Measurements from ENCODE around the gene CASKIN1. TPM values are rescaled to one million over a fixed set of nuclear protein-coding genes. Genes with fewer than 3 reads are reported as not detected.
"Not testable (repeated sequence)": the region's sequence is repeated elsewhere in the genome, so short reads cannot be mapped to it uniquely, and the experiment has no call there.

The CASKIN1 gene
- total RNA-seq, 4 donors from 2014 or later, result 0.13 to 1.2 (median 0.40) TPM

- H3K4me1 ChIP-seq; H3K9me3 ChIP-seq; H3K27me3 ChIP-seq; H3K36me3 ChIP-seq; intact Hi-C loops (cut with DNase I): not testable (repeated sequence)
- peak; percentile 99 for DNase-seq
- Histone ChIP-seq H3K27ac (peak within 1 kb of the TSS in 1 of 3 donors; percentile 41), H3K4me3 (replicated peaks in 1 of 3) (peak within 1 kb of the TSS in 2 of 3 donors; percentile 44 to 45)
- WGBS, 2 donors, result 0% methylated on average over 10 to 20 of the region's 81 CpGs
- peak in 1 of 2 donors; percentile 69 for TF ChIP-seq POLR2A (IDR thresholded peaks at IDR 0.05)
Observed at GRCh38 chr16:2135770-2136490, 60.5 kb downstream of the CASKIN1 start, which contains the start of gene PKD1. TSS of gene PKD1 (minus strand) at chr16:2135898. CDS start at chr16:2135689, 209 bp downstream.

GRCh38 chr16:2135071-2135470 lies 61.3 kb downstream of the CASKIN1 start:
- Histone ChIP-seq H3K4me3 (replicated peaks in 1 of 3) (peak overlapping the region in 2 of 3 donors; percentile 44 to 45), H3K27ac (peak overlapping the region in 1 of 3 donors; percentile 41)
- intact Hi-C loops (cut with DNase I); H3K4me1 ChIP-seq; DNase-seq; H3K27me3 ChIP-seq; H3K9me3 ChIP-seq; H3K36me3 ChIP-seq: not testable (repeated sequence)
- WGBS, 2 donors, result 0% methylated on average over 6 to 8 of the region's 42 CpGs

- H3K27ac ChIP-seq; H3K4me1 ChIP-seq; H3K9me3 ChIP-seq; H3K4me3 ChIP-seq (replicated peaks in 1 of 3); intact Hi-C loops (cut with DNase I); DNase-seq; H3K27me3 ChIP-seq; H3K36me3 ChIP-seq: not testable (repeated sequence)
- 100% methylated on average over 2 of the region's 12 CpGs; no CpG with 5 or more reads in 1 of the 2 donors for WGBS, 2 donors
Observed at GRCh38 chr16:2133797-2134196, 62.6 kb downstream of the CASKIN1 start.

GRCh38 chr16:2129890-2130447 lies 66.4 kb downstream of the CASKIN1 start:
- intact Hi-C loops (cut with DNase I); DNase-seq: not testable (repeated sequence)
- 87 to 88% methylated on average over 11 to 19 of the region's 22 CpGs for WGBS, 2 donors

GRCh38 chr16:2129251-2129650 lies 67.2 kb downstream of the CASKIN1 start:
- DNase-seq; H3K4me3 ChIP-seq (replicated peaks in 1 of 3); H3K27ac ChIP-seq; intact Hi-C loops (cut with DNase I); H3K27me3 ChIP-seq; H3K36me3 ChIP-seq; H3K9me3 ChIP-seq: not testable (repeated sequence)
- WGBS, 2 donors, result 72 to 88% methylated on average over 9 of the region's 11 CpGs
- H3K4me1 ChIP-seq, result peaks cover 21 to 41% of the 10 kb centered on the region in 2 donors

More at GRCh38 chr16:2129890-2130447, 66.4 kb downstream of the CASKIN1 start:
- not testable (repeated sequence) for H3K4me3 ChIP-seq (replicated peaks in 1 of 3); H3K9me3 ChIP-seq; H3K27me3 ChIP-seq; H3K27ac ChIP-seq; H3K36me3 ChIP-seq
- H3K4me1 ChIP-seq, result peaks cover 15 to 34% of the 10 kb centered on the region in 2 donors

GRCh38 chr16:2127630-2128280 lies 68.7 kb downstream of the CASKIN1 start:
- H3K4me3 ChIP-seq (replicated peaks in 1 of 3); H3K9me3 ChIP-seq; H3K27me3 ChIP-seq; intact Hi-C loops (cut with DNase I); H3K36me3 ChIP-seq: not testable (repeated sequence)
- peaks cover 21 to 48% of the 10 kb centered on the region in 2 donors for H3K4me1 ChIP-seq
- 67% methylated on average over 3 of the region's 3 CpGs; no CpG with 5 or more reads in 1 of the 2 donors for WGBS, 2 donors
- peak overlapping the region in 2 of 3 donors; percentile 28 to 58 for H3K27ac ChIP-seq
- peak in 1 of 2 donors; percentile 46 for DNase-seq

MicroRNAs encoded within 50 kb of the gene (microRNA counts, 767-probe panel; counts per million panel counts)
- microRNA hsa-miR-3180, result 0 counts per million in 2 donors
- microRNA hsa-miR-4516, result 2,751 to 4,876 counts per million in 2 donors

Small RNA genes within 50 kb of the gene (microRNA-seq; reads per million reads assigned to microRNA genes)
- not detected for gene MIR3180-5
- not detected for gene MIR4516

Small RNA genes within 50 kb of the gene (small RNA-seq; reads per million reads assigned to genes)
- gene MIR3180-5 (not detected), gene MIR4516 (not detected), gene RF00019 (not detected), gene SNORD60 (not detected)

Other genes with a start within 250 kb of the CASKIN1 start
- not detected for gene RPL3L, start 241.9 kb downstream of the CASKIN1 start, total RNA-seq
- gene NDUFB10, start 237.1 kb downstream of the CASKIN1 start, total RNA-seq, result 100 to 1,000 TPM; 174 to 325 (median 284) TPM
- gene RPS2, start 231.8 kb downstream of the CASKIN1 start, total RNA-seq, result 1,000 to 10,000 TPM in 3 of 4 donors, 100 to 1,000 TPM in 1; 976 to 2,244 (median 1,167) TPM
- gene RNF151, start 229.7 kb downstream of the CASKIN1 start, total RNA-seq, result not detected
- gene TBL3, start 224.6 kb downstream of the CASKIN1 start, total RNA-seq, result 10 to 100 TPM; 34.4 to 91.8 (median 53.7) TPM
- gene NOXO1, start 215.1 kb downstream of the CASKIN1 start, total RNA-seq, result not detected
- gene GFER, start 212.4 kb downstream of the CASKIN1 start, total RNA-seq, result 10 to 100 TPM in 3 of 4 donors, 1 to 10 TPM in 1; 7.8 to 37.2 (median 22.3) TPM
- not detected for gene SYNGR3, start 206.6 kb downstream of the CASKIN1 start, total RNA-seq
- gene ZNF598, start 186.8 kb downstream of the CASKIN1 start, total RNA-seq, result 10 to 100 TPM; 19.0 to 38.4 (median 27.4) TPM
- gene NPW, start 176.8 kb downstream of the CASKIN1 start, total RNA-seq, result under 1 TPM in 2 of 4 donors, not detected in 2; 0.54 to 0.63 TPM
- gene NHERF2, start 169.7 kb downstream of the CASKIN1 start, total RNA-seq, result 100 to 1,000 TPM in 1 of 4 donors, 10 to 100 TPM in 3; 73.8 to 146 (median 81.6) TPM
- gene NTHL1, start 148.8 kb downstream of the CASKIN1 start, total RNA-seq, result 10 to 100 TPM in 3 of 4 donors, 1 to 10 TPM in 1; 6.1 to 38.7 (median 25.0) TPM
- gene TSC2, start 148.6 kb downstream of the CASKIN1 start, total RNA-seq, result 100 to 1,000 TPM; 101 to 148 (median 109) TPM
- 100 to 1,000 TPM in 1 of 4 donors, 10 to 100 TPM in 3; 66.9 to 153 (median 87.7) TPM for gene PKD1, start 60.7 kb downstream of the CASKIN1 start, total RNA-seq
- 1 to 10 TPM in 1 of 4 donors, under 1 TPM in 2, not detected in 1; 0.40 to 1.6 (median 0.89) TPM for gene RAB26, start 48.0 kb downstream of the CASKIN1 start, total RNA-seq
- 10 to 100 TPM; 27.7 to 51.9 (median 41.5) TPM for gene TRAF7, start 40.8 kb downstream of the CASKIN1 start, total RNA-seq
- 10 to 100 TPM; 61.0 to 95.6 (median 63.1) TPM for gene MLST8, start 8.8 kb upstream of the CASKIN1 start, total RNA-seq
- 10 to 100 TPM in 2 of 4 donors, 1 to 10 TPM in 2; 3.8 to 44.6 (median 12.0) TPM for gene BRICD5, start 14.3 kb upstream of the CASKIN1 start, total RNA-seq
- 10 to 100 TPM; 13.4 to 44.0 (median 28.8) TPM for gene PGP, start 18.2 kb upstream of the CASKIN1 start, total RNA-seq
- 10 to 100 TPM; 35.3 to 55.7 (median 41.3) TPM for gene E4F1, start 27.0 kb upstream of the CASKIN1 start, total RNA-seq
- gene DNASE1L2, start 39.8 kb upstream of the CASKIN1 start, total RNA-seq, result 1 to 10 TPM in 3 of 4 donors, under 1 TPM in 1; 0.88 to 4.5 (median 1.4) TPM
- gene ECI1, start 55.0 kb upstream of the CASKIN1 start, total RNA-seq, result 100 to 1,000 TPM; 104 to 208 (median 169) TPM
- gene RNPS1, start 71.5 kb upstream of the CASKIN1 start, total RNA-seq, result 100 to 1,000 TPM; 127 to 158 (median 141) TPM
- 10 to 100 TPM; 36.5 to 66.7 (median 60.4) TPM for gene ABCA3, start 144.1 kb upstream of the CASKIN1 start, total RNA-seq
- gene CCNF, start 232.8 kb upstream of the CASKIN1 start, total RNA-seq, result 1 to 10 TPM; 1.2 to 2.5 (median 1.8) TPM